ENCODE data around the gene CEMIP2. TPM values are rescaled to one million over a fixed set of nuclear protein-coding genes. Genes with fewer than 3 reads are reported as not detected.

The CEMIP2 gene
- total RNA-seq, 1 experiment from 2014 or later, result 40.5 TPM

DNA sequence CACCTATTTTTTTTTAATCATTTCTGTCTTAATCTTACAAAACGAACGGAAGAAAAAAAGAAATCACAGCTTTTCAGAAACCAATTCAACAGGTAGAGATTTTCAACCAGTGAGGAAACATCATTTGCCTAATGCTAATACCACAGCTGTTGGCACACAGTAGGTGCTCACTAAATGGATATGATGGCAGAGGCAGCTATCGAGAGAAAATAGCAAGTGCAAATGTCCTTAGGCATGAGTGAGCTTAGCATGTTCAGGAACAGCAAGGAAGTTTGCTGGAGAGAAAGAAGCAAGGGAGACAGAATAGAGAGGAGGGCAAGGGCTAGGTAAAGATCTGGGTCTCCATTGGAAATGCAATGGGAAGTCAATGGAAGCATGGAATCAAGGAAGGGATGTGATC lies 49.2 kb downstream of the CEMIP2 start:
- Mint-ChIP-seq H3K27ac (no peak overlapping the region; the same call in 1 of the 2 replicates), H3K9me3 (no peaks in the 10 kb centered on the region), H3K36me3 (peaks cover 49% of the 10 kb centered on the region), H3K27me3 (ENCODE audit: low read depth) (no peaks in the 10 kb centered on the region), H3K4me1 (no peaks in the 10 kb centered on the region), H3K4me3 (no peak overlapping the region)
- TF ChIP-seq MXD4 (CRISPR knock-in tag; IDR thresholded peaks at IDR 0.05; ENCODE audit: borderline replicate concordance), result no peak
- DNase-seq (ENCODE audit: low spot score), result no peak
- ChIA-PET CTCF (interaction anchor here (1.0 to 1.7 kb wide), 2 partner anchors 91 to 434 kb away, joined by 3 to 4 read pairs; no protein-coding TSS in a partner anchor), POLR2A (no interaction called here)
- no peak for ATAC-seq

DNA sequence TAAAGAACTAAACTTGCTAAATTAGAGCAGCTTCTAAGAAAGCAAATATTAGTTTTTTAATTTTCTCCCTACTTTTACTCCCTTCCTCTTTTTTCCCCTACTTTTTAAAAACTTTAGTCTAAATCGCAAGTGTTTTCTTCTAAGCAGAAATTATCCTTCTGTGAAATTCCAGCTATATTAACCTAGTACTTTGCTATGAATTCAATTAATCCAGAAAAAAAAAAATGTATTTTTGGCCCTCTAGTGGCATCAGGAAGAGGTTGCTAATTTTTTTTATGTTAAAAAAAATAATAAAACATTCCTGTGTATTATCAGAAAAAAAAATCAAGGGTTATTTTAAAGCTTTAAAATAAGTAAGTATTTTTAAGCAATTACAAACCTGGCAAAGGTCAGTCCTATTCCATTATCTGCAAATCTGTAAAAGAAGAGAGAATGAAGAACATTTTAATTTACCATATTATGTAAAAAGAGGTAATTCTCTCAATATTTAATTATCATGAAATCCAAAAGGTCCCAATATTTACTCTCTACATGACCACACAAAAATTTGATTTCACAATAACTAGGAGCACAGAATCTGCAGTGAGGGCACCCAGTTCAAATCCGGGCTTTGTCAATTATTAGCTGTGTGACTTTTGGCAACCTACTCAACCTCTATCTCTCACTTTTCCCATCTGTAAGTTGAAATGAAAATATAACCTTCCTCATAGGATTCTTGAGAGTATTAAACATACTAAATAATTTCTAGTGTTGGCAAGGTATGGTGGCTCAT lies 52.0 kb downstream of the CEMIP2 start:
- CTCF ChIA-PET, result interaction anchor here (0.6 to 1.7 kb wide), 4 partner anchors 9 to 308 kb away, joined by 3 to 11 read pairs (median 3); no protein-coding TSS in a partner anchor
- Mint-ChIP-seq H3K4me1 (no peaks in the 10 kb centered on the region), H3K27ac (no peak overlapping the region), H3K4me3 (no peak overlapping the region), H3K36me3 (peaks cover 46% of the 10 kb centered on the region), H3K9me3 (no peaks in the 10 kb centered on the region), H3K27me3 (ENCODE audit: low read depth) (no peaks in the 10 kb centered on the region)
- DNase-seq (ENCODE audit: low spot score) (no peak), ATAC-seq (no peak)
- TF ChIP-seq, protein P1, sequence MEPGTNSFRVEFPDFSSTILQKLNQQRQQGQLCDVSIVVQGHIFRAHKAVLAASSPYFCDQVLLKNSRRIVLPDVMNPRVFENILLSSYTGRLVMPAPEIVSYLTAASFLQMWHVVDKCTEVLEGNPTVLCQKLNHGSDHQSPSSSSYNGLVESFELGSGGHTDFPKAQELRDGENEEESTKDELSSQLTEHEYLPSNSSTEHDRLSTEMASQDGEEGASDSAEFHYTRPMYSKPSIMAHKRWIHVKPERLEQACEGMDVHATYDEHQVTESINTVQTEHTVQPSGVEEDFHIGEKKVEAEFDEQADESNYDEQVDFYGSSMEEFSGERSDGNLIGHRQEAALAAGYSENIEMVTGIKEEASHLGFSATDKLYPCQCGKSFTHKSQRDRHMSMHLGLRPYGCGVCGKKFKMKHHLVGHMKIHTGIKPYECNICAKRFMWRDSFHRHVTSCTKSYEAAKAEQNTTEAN (CRISPR knock-in tag; IDR thresholded peaks at IDR 0.05), result no peak
- TF ChIP-seq, protein P2, sequence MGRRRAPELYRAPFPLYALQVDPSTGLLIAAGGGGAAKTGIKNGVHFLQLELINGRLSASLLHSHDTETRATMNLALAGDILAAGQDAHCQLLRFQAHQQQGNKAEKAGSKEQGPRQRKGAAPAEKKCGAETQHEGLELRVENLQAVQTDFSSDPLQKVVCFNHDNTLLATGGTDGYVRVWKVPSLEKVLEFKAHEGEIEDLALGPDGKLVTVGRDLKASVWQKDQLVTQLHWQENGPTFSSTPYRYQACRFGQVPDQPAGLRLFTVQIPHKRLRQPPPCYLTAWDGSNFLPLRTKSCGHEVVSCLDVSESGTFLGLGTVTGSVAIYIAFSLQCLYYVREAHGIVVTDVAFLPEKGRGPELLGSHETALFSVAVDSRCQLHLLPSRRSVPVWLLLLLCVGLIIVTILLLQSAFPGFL (CRISPR knock-in tag; IDR thresholded peaks at IDR 0.05; ENCODE audit: borderline replicate concordance), result no peak
- TF ChIP-seq SMAD4 (CRISPR knock-in tag; IDR thresholded peaks at IDR 0.05) (no peak), MYBL2 (CRISPR knock-in tag; IDR thresholded peaks at IDR 0.05) (no peak), CREM (CRISPR knock-in tag; IDR thresholded peaks at IDR 0.05) (no peak), TEAD4 (CRISPR knock-in tag; IDR thresholded peaks at IDR 0.05) (no peak), PRRX2 (CRISPR knock-in tag; IDR thresholded peaks at IDR 0.05) (no peak), CBFB (CRISPR knock-in tag; IDR thresholded peaks at IDR 0.05; ENCODE audit: low read depth) (no peak)
- TF ChIP-seq, protein P3, sequence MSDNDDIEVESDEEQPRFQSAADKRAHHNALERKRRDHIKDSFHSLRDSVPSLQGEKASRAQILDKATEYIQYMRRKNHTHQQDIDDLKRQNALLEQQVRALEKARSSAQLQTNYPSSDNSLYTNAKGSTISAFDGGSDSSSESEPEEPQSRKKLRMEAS (CRISPR knock-in tag; IDR thresholded peaks at IDR 0.05), result no peak
- TF ChIP-seq, protein P4, sequence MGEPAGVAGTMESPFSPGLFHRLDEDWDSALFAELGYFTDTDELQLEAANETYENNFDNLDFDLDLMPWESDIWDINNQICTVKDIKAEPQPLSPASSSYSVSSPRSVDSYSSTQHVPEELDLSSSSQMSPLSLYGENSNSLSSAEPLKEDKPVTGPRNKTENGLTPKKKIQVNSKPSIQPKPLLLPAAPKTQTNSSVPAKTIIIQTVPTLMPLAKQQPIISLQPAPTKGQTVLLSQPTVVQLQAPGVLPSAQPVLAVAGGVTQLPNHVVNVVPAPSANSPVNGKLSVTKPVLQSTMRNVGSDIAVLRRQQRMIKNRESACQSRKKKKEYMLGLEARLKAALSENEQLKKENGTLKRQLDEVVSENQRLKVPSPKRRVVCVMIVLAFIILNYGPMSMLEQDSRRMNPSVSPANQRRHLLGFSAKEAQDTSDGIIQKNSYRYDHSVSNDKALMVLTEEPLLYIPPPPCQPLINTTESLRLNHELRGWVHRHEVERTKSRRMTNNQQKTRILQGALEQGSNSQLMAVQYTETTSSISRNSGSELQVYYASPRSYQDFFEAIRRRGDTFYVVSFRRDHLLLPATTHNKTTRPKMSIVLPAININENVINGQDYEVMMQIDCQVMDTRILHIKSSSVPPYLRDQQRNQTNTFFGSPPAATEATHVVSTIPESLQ (CRISPR knock-in tag; IDR thresholded peaks at IDR 0.05), result no peak
- TF ChIP-seq, protein P5, sequence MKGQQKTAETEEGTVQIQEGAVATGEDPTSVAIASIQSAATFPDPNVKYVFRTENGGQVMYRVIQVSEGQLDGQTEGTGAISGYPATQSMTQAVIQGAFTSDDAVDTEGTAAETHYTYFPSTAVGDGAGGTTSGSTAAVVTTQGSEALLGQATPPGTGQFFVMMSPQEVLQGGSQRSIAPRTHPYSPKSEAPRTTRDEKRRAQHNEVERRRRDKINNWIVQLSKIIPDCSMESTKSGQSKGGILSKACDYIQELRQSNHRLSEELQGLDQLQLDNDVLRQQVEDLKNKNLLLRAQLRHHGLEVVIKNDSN (CRISPR knock-in tag; IDR thresholded peaks at IDR 0.05), result no peak
- TF ChIP-seq, protein P6, sequence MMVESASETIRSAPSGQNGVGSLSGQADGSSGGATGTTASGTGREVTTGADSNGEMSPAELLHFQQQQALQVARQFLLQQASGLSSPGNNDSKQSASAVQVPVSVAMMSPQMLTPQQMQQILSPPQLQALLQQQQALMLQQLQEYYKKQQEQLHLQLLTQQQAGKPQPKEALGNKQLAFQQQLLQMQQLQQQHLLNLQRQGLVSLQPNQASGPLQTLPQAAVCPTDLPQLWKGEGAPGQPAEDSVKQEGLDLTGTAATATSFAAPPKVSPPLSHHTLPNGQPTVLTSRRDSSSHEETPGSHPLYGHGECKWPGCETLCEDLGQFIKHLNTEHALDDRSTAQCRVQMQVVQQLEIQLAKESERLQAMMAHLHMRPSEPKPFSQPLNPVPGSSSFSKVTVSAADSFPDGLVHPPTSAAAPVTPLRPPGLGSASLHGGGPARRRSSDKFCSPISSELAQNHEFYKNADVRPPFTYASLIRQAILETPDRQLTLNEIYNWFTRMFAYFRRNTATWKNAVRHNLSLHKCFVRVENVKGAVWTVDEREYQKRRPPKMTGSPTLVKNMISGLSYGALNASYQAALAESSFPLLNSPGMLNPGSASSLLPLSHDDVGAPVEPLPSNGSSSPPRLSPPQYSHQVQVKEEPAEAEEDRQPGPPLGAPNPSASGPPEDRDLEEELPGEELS (CRISPR knock-in tag; IDR thresholded peaks at IDR 0.05), result no peak
- TF ChIP-seq, protein P7, sequence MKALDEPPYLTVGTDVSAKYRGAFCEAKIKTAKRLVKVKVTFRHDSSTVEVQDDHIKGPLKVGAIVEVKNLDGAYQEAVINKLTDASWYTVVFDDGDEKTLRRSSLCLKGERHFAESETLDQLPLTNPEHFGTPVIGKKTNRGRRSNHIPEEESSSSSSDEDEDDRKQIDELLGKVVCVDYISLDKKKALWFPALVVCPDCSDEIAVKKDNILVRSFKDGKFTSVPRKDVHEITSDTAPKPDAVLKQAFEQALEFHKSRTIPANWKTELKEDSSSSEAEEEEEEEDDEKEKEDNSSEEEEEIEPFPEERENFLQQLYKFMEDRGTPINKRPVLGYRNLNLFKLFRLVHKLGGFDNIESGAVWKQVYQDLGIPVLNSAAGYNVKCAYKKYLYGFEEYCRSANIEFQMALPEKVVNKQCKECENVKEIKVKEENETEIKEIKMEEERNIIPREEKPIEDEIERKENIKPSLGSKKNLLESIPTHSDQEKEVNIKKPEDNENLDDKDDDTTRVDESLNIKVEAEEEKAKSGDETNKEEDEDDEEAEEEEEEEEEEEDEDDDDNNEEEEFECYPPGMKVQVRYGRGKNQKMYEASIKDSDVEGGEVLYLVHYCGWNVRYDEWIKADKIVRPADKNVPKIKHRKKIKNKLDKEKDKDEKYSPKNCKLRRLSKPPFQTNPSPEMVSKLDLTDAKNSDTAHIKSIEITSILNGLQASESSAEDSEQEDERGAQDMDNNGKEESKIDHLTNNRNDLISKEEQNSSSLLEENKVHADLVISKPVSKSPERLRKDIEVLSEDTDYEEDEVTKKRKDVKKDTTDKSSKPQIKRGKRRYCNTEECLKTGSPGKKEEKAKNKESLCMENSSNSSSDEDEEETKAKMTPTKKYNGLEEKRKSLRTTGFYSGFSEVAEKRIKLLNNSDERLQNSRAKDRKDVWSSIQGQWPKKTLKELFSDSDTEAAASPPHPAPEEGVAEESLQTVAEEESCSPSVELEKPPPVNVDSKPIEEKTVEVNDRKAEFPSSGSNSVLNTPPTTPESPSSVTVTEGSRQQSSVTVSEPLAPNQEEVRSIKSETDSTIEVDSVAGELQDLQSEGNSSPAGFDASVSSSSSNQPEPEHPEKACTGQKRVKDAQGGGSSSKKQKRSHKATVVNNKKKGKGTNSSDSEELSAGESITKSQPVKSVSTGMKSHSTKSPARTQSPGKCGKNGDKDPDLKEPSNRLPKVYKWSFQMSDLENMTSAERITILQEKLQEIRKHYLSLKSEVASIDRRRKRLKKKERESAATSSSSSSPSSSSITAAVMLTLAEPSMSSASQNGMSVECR (CRISPR knock-in tag; IDR thresholded peaks at IDR 0.05; ENCODE audit: borderline replicate concordance), result no peak
- POLR2A ChIA-PET, result no interaction called here
